H1 (cell line): Measurements from ENCODE around the gene DKC1. TPM values are rescaled to one million over a fixed set of nuclear protein-coding genes. Genes with fewer than 3 reads are reported as not detected.

ENCODE experiments used
- CTCF ChIA-PET: fragments of 300-600 bp; sonication (Branson Sonifier 250); formaldehyde crosslinking; loops from one replicate; lab custom pipeline; 2021; ENCODE audit not compliant: partially characterized antibody; lab: Charles Lee
- POLR2A ChIA-PET: fragments of 300-600 bp; sonication (Branson Sonifier 250); formaldehyde crosslinking; loops from one replicate; lab custom pipeline; 2021; ENCODE audit warnings: inconsistent platforms; ENCODE audit not compliant: partially characterized antibody; lab: Charles Lee
- DNase-seq, 2 experiments: peaks; one replicate each; pipeline versions ENCODE4 v3.0.0 to v3.0.0-alpha.2; 2010 to 2022; ENCODE audit warnings: low spot score in 2 of 2, low read depth in 1 of 2, mixed read lengths in 1 of 2
- FAIRE-seq: peaks from 2 replicates; lab custom pipeline; 2011; peaks lifted over from hg19 to GRCh38; lab: Jason Lieb, UNC
- H2AFZ ChIP-seq: 2 replicates; pipeline ENCODE4 v1.8.1; 2012; ENCODE audit warnings: low read length, inconsistent platforms
- H2AK5ac ChIP-seq: 2 replicates; pipeline ENCODE4 v1.6.1; 2013; ENCODE audit warnings: low read depth, low read length
- H2BK120ac ChIP-seq: replicated peaks from 2 replicates; pipeline ENCODE3; 2013; ENCODE audit warnings: low read depth, low read length, inconsistent platforms
- H2BK12ac ChIP-seq: 2 replicates; pipeline ENCODE4 v1.6.1; 2013; ENCODE audit warnings: low read depth, low read length
- H2BK15ac ChIP-seq: 2 replicates; pipeline ENCODE4 v1.6.1; 2013; ENCODE audit warnings: low read length
- H2BK20ac ChIP-seq: 2 replicates; pipeline ENCODE4 v1.6.1; 2013; ENCODE audit warnings: low read length
- H2BK5ac ChIP-seq: 2 replicates; pipeline ENCODE4 v1.6.1; 2013; ENCODE audit warnings: low read depth, low read length
- H3K14ac ChIP-seq: 2 replicates; pipeline ENCODE4 v1.6.1; 2013; ENCODE audit warnings: inconsistent platforms; ENCODE audit not compliant: insufficient read length
- H3K18ac ChIP-seq: 2 replicates; pipeline ENCODE4 v1.6.1; 2013; ENCODE audit warnings: low read length; ENCODE audit errors: extremely low read depth
- H3K23ac ChIP-seq: 2 replicates; pipeline ENCODE4 v1.6.1; 2013; ENCODE audit warnings: inconsistent platforms; ENCODE audit not compliant: insufficient read length
- H3K23me2 ChIP-seq: 2 replicates; pipeline ENCODE4 v1.6.1; 2013; ENCODE audit warnings: low read depth, low read length
- H3K27ac ChIP-seq: 2 replicates; pipeline ENCODE4 v1.6.1; 2011; ENCODE audit warnings: low read depth, low read length, inconsistent platforms
- H3K27me3 ChIP-seq, 4 experiments: replicated peaks in 1 of 4; 1 replicate in 1 of 4; 2 replicates in 3 of 4; pipeline versions ENCODE4 v1.6.1 to v1.8.1; 2011 to 2013; ENCODE audit warnings: low read length in 3 of 4, mild to moderate bottlenecking in 3 of 4, inconsistent platforms in 2 of 4, mixed read lengths in 2 of 4, moderate library complexity in 1 of 4; ENCODE audit not compliant: control insufficient read depth in 3 of 4, insufficient read depth in 3 of 4; ENCODE audit errors: extremely low read depth in 1 of 4
- H3K36me3 ChIP-seq, 4 experiments: 2 replicates each; pipeline versions ENCODE4 v1.6.1 to v1.8.1; 2011 to 2013; ENCODE audit warnings: mild to moderate bottlenecking in 4 of 4, low read length in 3 of 4, moderate library complexity in 2 of 4, control low read depth in 1 of 4, inconsistent platforms in 1 of 4; ENCODE audit not compliant: insufficient read depth in 4 of 4, control insufficient read depth in 2 of 4
- H3K4ac ChIP-seq: replicated peaks from 2 replicates; pipeline ENCODE3; 2013; ENCODE audit warnings: low read length, low read depth, mixed read lengths, inconsistent platforms; ENCODE audit not compliant: insufficient read length
- H3K4me1 ChIP-seq, 4 experiments: replicated peaks in 1 of 4; 1 replicate in 1 of 4; 2 replicates in 3 of 4; pipeline versions ENCODE4 v1.6.1 to v1.8.1; 2011 to 2013; ENCODE audit warnings: low read length in 3 of 4, inconsistent platforms in 2 of 4, mixed read lengths in 1 of 4; ENCODE audit not compliant: insufficient read depth in 4 of 4, control insufficient read depth in 3 of 4
- H3K4me2 ChIP-seq, 2 experiments: 2 replicates each; pipeline versions ENCODE4 v1.6.1 to v1.8.1; 2011 to 2013; ENCODE audit warnings: low read depth in 2 of 2, low read length in 2 of 2, control low read depth in 1 of 2, inconsistent platforms in 1 of 2, mild to moderate bottlenecking in 1 of 2; ENCODE audit not compliant: insufficient read depth in 1 of 2
- H3K4me3 ChIP-seq, 4 experiments: fragments of 200-600, 300-600 bp in 1 of 4; sonication (generic), shearing (Covaris generic), sonication (Bioruptor Twin) in 1 of 4; 2 replicates each; pipeline versions ENCODE4 v1.5.1 to v1.8.1; 2011 to 2016; ENCODE audit warnings: low read length in 4 of 4, low read depth in 3 of 4, control low read depth in 2 of 4, inconsistent platforms in 2 of 4, mild to moderate bottlenecking in 2 of 4, mixed read lengths in 1 of 4, moderate library complexity in 1 of 4; ENCODE audit not compliant: insufficient read depth in 2 of 4; ENCODE audit errors: extremely low read depth in 1 of 4
- H3K56ac ChIP-seq: replicated peaks from 2 replicates; pipeline ENCODE3; 2013; ENCODE audit warnings: low read depth, mild to moderate bottlenecking, mixed read lengths, low read length, inconsistent platforms; ENCODE audit not compliant: insufficient read length
- H3K79me1 ChIP-seq: 2 replicates; pipeline ENCODE4 v1.6.1; 2013; ENCODE audit warnings: low read depth, low read length, control low read depth
- H3K79me2 ChIP-seq, 2 experiments: 2 replicates each; pipeline versions ENCODE4 v1.6.1 to v1.8.1; 2012 to 2013; ENCODE audit warnings: low read length in 2 of 2, mild to moderate bottlenecking in 2 of 2, inconsistent platforms in 1 of 2; ENCODE audit not compliant: insufficient read depth in 2 of 2, control insufficient read depth in 1 of 2
- H3K9ac ChIP-seq, 4 experiments: replicated peaks in 1 of 4; 1 replicate in 1 of 4; 2 replicates in 3 of 4; pipeline versions ENCODE4 v1.6.1 to v1.8.1; 2011 to 2013; ENCODE audit warnings: low read depth in 3 of 4, low read length in 3 of 4, control low read depth in 2 of 4, mild to moderate bottlenecking in 2 of 4, moderate library complexity in 2 of 4, inconsistent platforms in 1 of 4; ENCODE audit errors: extremely low read depth in 1 of 4
- H3K9me3 ChIP-seq, 2 experiments: 2 replicates each; pipeline versions ENCODE4 v1.6.1 to v1.8.1; 2012 to 2013; ENCODE audit warnings: mild to moderate bottlenecking in 2 of 2, moderate library complexity in 2 of 2, control low read depth in 1 of 2, inconsistent platforms in 1 of 2, low read depth in 1 of 2, low read length in 1 of 2, mixed read lengths in 1 of 2; ENCODE audit not compliant: insufficient read depth in 2 of 2
- H4K20me1 ChIP-seq, 2 experiments: replicated peaks in 1 of 2; 2 replicates each; pipeline versions ENCODE3 to v1.8.1; 2011 to 2013; ENCODE audit warnings: inconsistent platforms in 2 of 2, low read length in 2 of 2, mild to moderate bottlenecking in 1 of 2; ENCODE audit not compliant: insufficient read depth in 2 of 2, control insufficient read depth in 1 of 2
- H4K5ac ChIP-seq: 2 replicates; pipeline ENCODE4 v1.6.1; 2013; ENCODE audit warnings: low read length, low read depth, mixed read lengths, inconsistent platforms; ENCODE audit not compliant: insufficient read length
- H4K8ac ChIP-seq: 2 replicates; pipeline ENCODE4 v1.8.0; 2013; ENCODE audit warnings: mild to moderate bottlenecking, moderate library complexity, low read length, inconsistent platforms; ENCODE audit not compliant: insufficient read depth; ENCODE audit errors: extremely low read depth
- H4K91ac ChIP-seq: replicated peaks from 2 replicates; pipeline ENCODE3; 2013; ENCODE audit warnings: low read length, mixed read lengths, inconsistent platforms; ENCODE audit not compliant: insufficient read length
- BACH1 ChIP-seq: IDR thresholded peaks from 2 replicates; pipeline ENCODE4 v1.6.1; 2012; ENCODE audit warnings: low read length, improper control_type of control experiment
- CBX8 ChIP-seq: fragments of 300-800, 300-1000 bp; sonication (generic); IDR thresholded peaks from 2 replicates; pipeline ENCODE4 v1.7.1; 2016; ENCODE audit warnings: low read depth, low read length, borderline replicate concordance
- EP300 ChIP-seq, 2 experiments: IDR thresholded peaks; 1 replicate in 1 of 2; 2 replicates in 1 of 2; pipeline ENCODE4 v1.6.1; 2011 to 2012; ENCODE audit warnings: low read depth in 2 of 2, low read length in 2 of 2, mild to moderate bottlenecking in 2 of 2, borderline replicate concordance in 1 of 2, inconsistent platforms in 1 of 2, moderate library complexity in 1 of 2
- EZH2 ChIP-seq: fragments of 200-600 bp; sonication (generic); IDR thresholded peaks from 2 replicates; pipeline ENCODE4 v1.7.1; 2012; ENCODE audit warnings: low read depth, mild to moderate bottlenecking, moderate library complexity, low read length, inconsistent platforms; ENCODE audit not compliant: severe bottlenecking
- KDM1A ChIP-seq: fragments of 200-600, 300-600 bp; sonication (generic); IDR thresholded peaks from 2 replicates; pipeline ENCODE4 v1.7.1; 2016; ENCODE audit warnings: mild to moderate bottlenecking, low read length, borderline replicate concordance
- KDM5A ChIP-seq: fragments of 200-600 bp; IDR thresholded peaks from 2 replicates; pipeline ENCODE4 v1.7.1; 2012; ENCODE audit warnings: mild to moderate bottlenecking, low read length, inconsistent platforms, mixed read lengths
- POLR2A ChIP-seq, 2 experiments: IDR thresholded peaks; 1 replicate in 1 of 2; 2 replicates in 1 of 2; pipeline ENCODE4 v1.6.1; 2011; ENCODE audit warnings: low read depth in 2 of 2, low read length in 2 of 2, mild to moderate bottlenecking in 2 of 2; ENCODE audit errors: control extremely low read depth in 1 of 2
- RFX5 ChIP-seq: IDR thresholded peaks from 2 replicates; pipeline ENCODE4 v1.6.1; 2011; ENCODE audit warnings: low read depth, low read length, improper control_type of control experiment, borderline replicate concordance
- RXRA ChIP-seq: IDR thresholded peaks from 2 replicates; pipeline ENCODE4 v1.6.1; 2011; ENCODE audit warnings: low read depth, mild to moderate bottlenecking, low read length, moderate library complexity; ENCODE audit not compliant: insufficient read depth
- SP1 ChIP-seq: IDR thresholded peaks from 2 replicates; pipeline ENCODE4 v1.6.1; 2011; ENCODE audit warnings: low read depth, low read length
- SP4 ChIP-seq: IDR thresholded peaks from 2 replicates; pipeline ENCODE4 v1.6.1; 2012; ENCODE audit warnings: low read length, inconsistent platforms
- USF2 ChIP-seq: IDR thresholded peaks from 2 replicates; pipeline ENCODE4 v1.6.1; 2011; ENCODE audit warnings: low read length, improper control_type of control experiment
- ZNF274 ChIP-seq: IDR thresholded peaks from 2 replicates; pipeline ENCODE4 v1.7.0; 2012; ENCODE audit warnings: low read length, borderline replicate concordance; ENCODE audit errors: extremely low read depth
- WGBS, 2 experiments: shearing (Covaris generic) in 1 of 2; methylation state at CpG; one replicate each; pipeline versions ENCODE4 v1.1.6 to v1.1.7; 2013 to 2015; ENCODE audit warnings: low lambda C conversion rate in 2 of 2, mixed read lengths in 2 of 2, inconsistent platforms in 1 of 2, low coverage in 1 of 2, missing lambda C conversion rate in 1 of 2; ENCODE audit not compliant: insufficient replicate concordance in 2 of 2, insufficient coverage in 1 of 2, insufficient read length in 1 of 2; ENCODE audit errors: extremely low coverage in 1 of 2, missing lambda C conversion rate in 1 of 2; 5-methylcytosine and 5-hydroxymethylcytosine counted together
- polyA plus RNA-seq, 7 experiments: library from polyadenylated mRNA; depleted of rRNA in 3 of 7; stranded (reverse) in 5 of 7; unstranded in 2 of 7; fragments of >200 nt in 5 of 7; fragments of 200-250 nt in 2 of 7; gene quantifications; 1 replicate in 5 of 7; 2 replicates in 1 of 7; 4 replicates in 1 of 7; pipeline versions ENCODE4 v1.2.1 to v1.2.3, GENCODE V29; 2011 to 2013; ENCODE audit warnings: missing spikeins in 2 of 7, mixed read lengths in 2 of 7
- total RNA-seq: library from RNA; stranded (reverse); fragmentation: NEBNext Ultra II Directional; extraction: Animal tissue kit (Norgen Biotek cat#: 25700); gene quantifications from 2 replicates; pipeline ENCODE4 v1.2.1, GENCODE V29; 2021

The DKC1 gene
- total and polyA plus RNA-seq, 2 of the 8 experiments (the other 6 are each of a cell fraction or from before 2014, with no cell fraction given): 65.6 to 143 TPM

GRCh38 chrX:154749856-154750255 lies 12.8 kb upstream of the DKC1 start:
- H3K27ac ChIP-seq: no peak overlapping the region
- H3K27me3 ChIP-seq: peaks cover 8 to 29% (median 27%) of the 10 kb centered on the region in 4 experiments
- POLR2A ChIA-PET: interaction anchor here (1.2 to 5.1 kb wide), 2 partner anchors 13 to 28 kb away, joined by 5 to 26 read pairs; partner anchors contain the start of gene DKC1
- peaks cover 0 to 2% of the 10 kb centered on the region in 2 experiments for H4K20me1 ChIP-seq
- H3K23ac ChIP-seq: no peak overlapping the region
- no peak for FAIRE-seq
- WGBS, 2 experiments: 53% methylated on average over 6 of the region's 6 CpGs; no CpG with 5 or more reads in 1 of the 2 experiments
- H3K79me2 ChIP-seq: no peaks in the 10 kb centered on the region
- H3K9ac ChIP-seq: no peak overlapping the region
- H4K8ac ChIP-seq: no peak overlapping the region
- H3K4me3 ChIP-seq: peak overlapping the region in 1 of 4 experiments; percentile 55; a peak in 3 of 8 replicates
- H2BK120ac ChIP-seq: no peak overlapping the region
- H2AK5ac ChIP-seq: no peak overlapping the region
- no peak overlapping the region for H3K14ac ChIP-seq
- H2BK5ac ChIP-seq: no peak overlapping the region
- H2BK15ac ChIP-seq: no peak overlapping the region
- no peak overlapping the region for H3K18ac ChIP-seq
- no peak overlapping the region for H2BK12ac ChIP-seq
- no peak for DNase-seq
- CTCF ChIA-PET: interaction anchor here (0.9 to 3.6 kb wide), 3 partner anchors 17 to 89 kb away, joined by 3 to 22 read pairs (median 3); no protein-coding TSS in a partner anchor
- peaks cover 2% of the 10 kb centered on the region; the same call in 1 of the 2 replicates for H3K23me2 ChIP-seq
- no peaks in the 10 kb centered on the region for H3K9me3 ChIP-seq
- no peak overlapping the region for H3K4ac ChIP-seq
- H3K4me2 ChIP-seq: peak overlapping the region; percentile 71 to 76; a peak in 3 of 4 replicates
- no peak overlapping the region for H4K5ac ChIP-seq
- H3K79me1 ChIP-seq: no peaks in the 10 kb centered on the region
- H3K56ac ChIP-seq: no peak overlapping the region
- no peaks in the 10 kb centered on the region for H3K4me1 ChIP-seq
- H3K36me3 ChIP-seq: no peaks in the 10 kb centered on the region
- H4K91ac ChIP-seq: no peak overlapping the region
- no peak overlapping the region for H2BK20ac ChIP-seq
- H2AFZ ChIP-seq: no peak overlapping the region
- TF ChIP-seq BACH1: no peak
- no peak for TF ChIP-seq POLR2A (IDR thresholded peaks at IDR 0.05; ENCODE audit: control extremely low read depth in 1 of 2, low read depth in 2 of 2, low read length in 2 of 2)
- TF ChIP-seq EP300 (IDR thresholded peaks at IDR 0.05; ENCODE audit: borderline replicate concordance in 1 of 2, low read depth in 2 of 2, low read length in 2 of 2): no peak
- TF ChIP-seq CBX8: no peak
- no peak for TF ChIP-seq USF2
- TF ChIP-seq RFX5: no peak
- TF ChIP-seq ZNF274: no peak
- no peak for TF ChIP-seq KDM5A
- no peak for TF ChIP-seq SP4
- TF ChIP-seq SP1: no peak
- TF ChIP-seq RXRA: no peak
- TF ChIP-seq EZH2: no peak
- no peak for TF ChIP-seq KDM1A
